Naive thymus-derived CD4-positive, alpha-beta T cell (primary cell): ENCODE data around the gene IMMT. TPM values are rescaled to one million over a fixed set of nuclear protein-coding genes. Genes with fewer than 3 reads are reported as not detected.

Experiments
- ATAC-seq: fragments of 150-1000 bp; cut with Tn5 transposase; 2 replicates; pipeline ENCODE4 v1.10.0; 2021; ENCODE audit warnings: mild to moderate bottlenecking, moderate library complexity
- CTCF ChIA-PET: fragments of 350-600 bp; sonication (Branson Sonifier 250); formaldehyde crosslinking; loops from one replicate; lab custom pipeline; 2021; ENCODE audit warnings: antibody characterized with exemption; lab: Charles Lee
- POLR2A ChIA-PET: fragments of 350-600 bp; sonication (Branson Sonifier 250); formaldehyde crosslinking; loops from one replicate; lab custom pipeline; 2021; ENCODE audit warnings: antibody characterized with exemption, inconsistent platforms; lab: Charles Lee
- DNase-seq, 9 donors: peaks; one replicate each; pipeline versions ENCODE4 v3.0.0 to v3.0.0-alpha.2; 2020 to 2022; ENCODE audit warnings: mixed read lengths in 1 of 9
- H3K27ac ChIP-seq: one replicate; pipeline ENCODE4 v1.7.0; 2013; ENCODE audit warnings: mild to moderate bottlenecking, low read depth, low read length, moderate library complexity
- H3K27me3 ChIP-seq, 2 donors: one replicate each; pipeline ENCODE4 v1.7.0; 2013; ENCODE audit warnings: low read length in 2 of 2, mild to moderate bottlenecking in 2 of 2, moderate library complexity in 2 of 2; ENCODE audit not compliant: control insufficient read depth in 2 of 2, insufficient read depth in 2 of 2
- H3K36me3 ChIP-seq, 3 experiments: 1 replicate in 2 of 3; 2 replicates in 1 of 3; pipeline ENCODE4 v1.7.0; 2013; ENCODE audit warnings: low read length in 3 of 3, mild to moderate bottlenecking in 3 of 3, moderate library complexity in 1 of 3; ENCODE audit not compliant: insufficient read depth in 3 of 3, control insufficient read depth in 2 of 3
- H3K4me1 ChIP-seq, 2 donors: one replicate each; pipeline ENCODE4 v1.7.0; 2013; ENCODE audit warnings: low read length in 2 of 2, mild to moderate bottlenecking in 2 of 2, moderate library complexity in 1 of 2; ENCODE audit not compliant: control insufficient read depth in 2 of 2, insufficient read depth in 2 of 2
- H3K4me3 ChIP-seq: 2 replicates; pipeline ENCODE4 v1.7.0; 2013; ENCODE audit warnings: mild to moderate bottlenecking, low read length
- H3K9me3 ChIP-seq, 3 experiments: 1 replicate in 2 of 3; 2 replicates in 1 of 3; pipeline ENCODE4 v1.7.0; 2013; ENCODE audit warnings: low read length in 3 of 3; ENCODE audit not compliant: control insufficient read depth in 2 of 3
- H3K27ac Mint-ChIP-seq, 9 donors: one replicate each; pipeline ENCODE4 v1.8.0; 2020 to 2022; ENCODE audit warnings: mixed read lengths in 9 of 9, mild to moderate bottlenecking in 8 of 9, moderate library complexity in 5 of 9, inconsistent platforms in 2 of 9
- H3K27me3 Mint-ChIP-seq, 5 donors: one replicate each; pipeline ENCODE4 v1.8.0; 2021 to 2022; ENCODE audit warnings: mixed read lengths in 5 of 5, mild to moderate bottlenecking in 1 of 5
- H3K36me3 Mint-ChIP-seq, 5 donors: one replicate each; pipeline ENCODE4 v1.8.0; 2020 to 2022; ENCODE audit warnings: mixed read lengths in 5 of 5, mild to moderate bottlenecking in 3 of 5, inconsistent platforms in 1 of 5
- H3K4me1 Mint-ChIP-seq, 7 donors: one replicate each; pipeline ENCODE4 v1.8.0; 2020 to 2022; ENCODE audit warnings: mixed read lengths in 7 of 7, mild to moderate bottlenecking in 3 of 7, inconsistent platforms in 1 of 7
- H3K4me3 Mint-ChIP-seq, 10 donors: one replicate each; pipeline ENCODE4 v1.8.0; 2020 to 2022; ENCODE audit warnings: mild to moderate bottlenecking in 10 of 10, mixed read lengths in 10 of 10, moderate library complexity in 6 of 10, inconsistent platforms in 2 of 10
- H3K9me3 Mint-ChIP-seq, 11 donors: one replicate each; pipeline ENCODE4 v1.8.0; 2020 to 2022; ENCODE audit warnings: mixed read lengths in 11 of 11, mild to moderate bottlenecking in 4 of 11, inconsistent platforms in 1 of 11, moderate library complexity in 1 of 11
- intact Hi-C, 2 donors: fragments of 100-400 bp; cut with micrococcal nuclease; formaldehyde crosslinking; loops; one replicate each; pipeline ENCODE4 v1.15.1; 2023
- polyA plus RNA-seq, 2 donors: library from polyadenylated mRNA; unstranded; fragments of 300-500 nt; fragmentation: Illumina TruSeq; gene quantifications; one replicate each; pipeline ENCODE4 v1.2.3, GENCODE V29; 2021
- total RNA-seq, 6 experiments: library from RNA in 5 of 6; stranded (reverse) in 5 of 6; gene quantifications; 1 replicate in 5 of 6; 2 replicates in 1 of 6; pipeline ENCODE4 v1.2.3 and lab custom pipeline; 2021 to 2026

Gene IMMT
- total and polyA plus RNA-seq, 7 experiments from 2014 or later, result 59.2 to 164 (median 77.0) TPM

DNA sequence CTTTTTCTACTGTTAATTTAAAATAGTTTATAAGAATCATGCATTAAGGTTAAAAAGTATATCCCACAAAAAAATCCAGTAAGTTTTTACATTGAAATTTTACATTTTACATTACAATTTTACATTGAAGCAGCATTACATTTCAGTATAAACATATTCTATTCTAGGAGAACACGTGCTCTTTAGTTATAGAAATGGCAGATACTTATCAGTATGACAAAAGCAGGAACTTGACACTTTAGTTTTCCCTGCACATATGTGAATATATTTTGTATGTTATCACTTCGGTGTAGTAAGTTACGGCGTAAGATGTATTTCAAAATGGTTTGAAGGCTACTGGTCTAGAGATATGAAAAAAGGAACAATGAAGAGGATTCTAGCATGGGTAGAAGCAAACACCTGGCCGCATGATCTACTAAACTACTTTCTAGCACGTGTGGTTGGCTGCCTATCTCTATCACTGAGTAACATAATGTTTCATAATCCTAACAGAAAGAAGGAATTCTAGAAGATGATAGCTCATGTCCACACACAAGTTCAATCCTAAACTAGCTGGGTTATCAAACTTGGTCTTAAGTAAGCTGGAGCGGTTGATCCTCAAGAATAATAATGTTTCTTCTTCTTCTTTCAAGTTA is 5.4 kb downstream of the IMMT start:
- no peaks in the 10 kb centered on the region for H3K9me3 Mint-ChIP-seq
- H3K27me3 ChIP-seq, result no peaks in the 10 kb centered on the region
- intact Hi-C loops, result loop anchor here (10.0 kb wide), 4 partner anchors 335 to 1825 kb away; partner anchors contain the start of genes C2orf68 (in 1 of the 2), CAPG (in 1 of the 2), RNU2-63P (in 1 of the 2) and SH2D6 (in 1 of the 2)
- ChIA-PET CTCF (no interaction called here), POLR2A (no interaction called here)
- H3K9me3 ChIP-seq, result no peaks in the 10 kb centered on the region
- no peak overlapping the region for H3K27ac ChIP-seq
- peaks cover 52 to 91% (median 81%) of the 10 kb centered on the region in 7 donors for H3K4me1 Mint-ChIP-seq
- H3K27ac Mint-ChIP-seq, result peak overlapping the region in 4 of 9 donors; percentile 2 to 57 (median 30)
- no peaks in the 10 kb centered on the region for H3K27me3 Mint-ChIP-seq
- H3K36me3 Mint-ChIP-seq, result peaks cover 8 to 39% (median 15%) of the 10 kb centered on the region in 5 donors
- no peak overlapping the region for H3K4me3 ChIP-seq
- no peak for DNase-seq
- H3K4me3 Mint-ChIP-seq, result peak overlapping the region in 6 of 10 donors; percentile 4 to 56 (median 46)
- ATAC-seq, result no peak
- H3K4me1 ChIP-seq, result peaks cover 34 to 49% of the 10 kb centered on the region in 2 donors
- peaks cover 0 to 3% (median 0%) of the 10 kb centered on the region in 3 experiments for H3K36me3 ChIP-seq

DNA sequence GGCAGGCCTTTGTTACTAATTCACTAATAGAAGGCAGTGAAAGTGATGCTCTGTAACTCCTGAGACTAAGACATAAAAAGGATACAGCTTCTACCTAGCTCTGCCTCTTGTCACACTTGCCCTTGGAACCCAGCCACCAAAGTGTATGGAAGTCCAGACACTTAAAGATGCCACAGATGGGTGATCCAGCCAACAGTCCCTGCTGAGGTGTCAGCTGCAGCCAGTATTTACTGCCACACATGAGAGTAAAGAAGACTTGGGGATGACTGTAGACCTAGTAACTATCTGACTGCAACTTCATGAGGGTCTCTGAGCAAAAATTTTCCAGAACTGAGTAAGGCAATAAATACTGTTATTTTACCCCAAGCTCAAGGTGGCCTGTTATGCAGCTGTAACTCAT is 8.8 kb downstream of the IMMT start:
- intact Hi-C loops, result no loop called here
- peaks cover 38 to 40% of the 10 kb centered on the region in 2 donors for H3K4me1 ChIP-seq
- CTCF ChIA-PET, result interaction anchor here (0.8 to 1.0 kb wide), 2 partner anchors 8 to 107 kb away, joined by 3 read pairs; partner anchors contain the start of gene IMMT

DNA sequence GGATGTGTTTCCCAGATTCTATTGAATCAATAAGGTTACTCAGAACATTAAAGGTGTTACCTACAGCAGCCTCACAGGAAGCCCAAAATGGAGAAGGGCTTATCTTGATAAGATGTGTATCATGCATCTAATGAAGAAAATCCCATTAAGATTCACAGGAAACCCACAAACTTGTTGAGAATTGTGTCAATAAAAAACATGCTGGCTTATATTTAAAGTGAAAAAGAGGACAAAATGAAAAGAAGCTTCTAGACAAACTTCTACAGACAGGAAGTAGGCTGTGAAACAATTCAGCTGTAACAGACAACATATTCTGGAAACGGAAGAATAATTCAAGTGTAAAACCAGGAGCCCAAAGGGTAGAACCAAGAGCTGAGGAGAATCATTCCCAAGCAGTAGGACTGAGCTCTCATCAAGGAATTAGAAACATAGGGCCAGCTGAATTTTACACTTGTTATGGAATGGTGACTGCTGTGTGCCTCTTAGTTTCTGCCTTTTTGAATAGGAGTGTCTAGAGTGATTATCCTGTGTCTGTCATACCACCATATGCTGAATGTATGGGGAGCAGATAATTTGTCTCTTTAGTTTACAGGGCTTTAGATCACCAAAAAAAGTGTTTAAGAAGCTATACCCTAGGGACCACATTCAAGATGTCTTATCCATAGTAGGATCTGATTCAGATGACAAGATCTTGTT is 9.6 kb downstream of the IMMT start:
- Mint-ChIP-seq H3K9me3 (no peaks in the 10 kb centered on the region), H3K4me3 (peak overlapping the region; percentile 73 to 89 (median 78)), H3K36me3 (peaks cover 8 to 24% (median 9%) of the 10 kb centered on the region in 5 donors), H3K4me1 (peaks cover 49 to 89% (median 78%) of the 10 kb centered on the region in 7 donors), H3K27me3 (no peaks in the 10 kb centered on the region), H3K27ac (peak overlapping the region; percentile 83 to 97 (median 90))
- Histone ChIP-seq H3K4me3 (peak overlapping the region; percentile 2), H3K4me1 (peaks cover 38 to 40% of the 10 kb centered on the region in 2 donors), H3K36me3 (peaks cover 0 to 7% (median 0%) of the 10 kb centered on the region in 3 experiments), H3K27me3 (no peaks in the 10 kb centered on the region), H3K9me3 (no peaks in the 10 kb centered on the region), H3K27ac (peak overlapping the region; percentile 74)
- peak in 7 of 9 donors; percentile 27 to 53 (median 46) for DNase-seq
- POLR2A ChIA-PET, result interaction anchor here (0.8 to 5.6 kb wide), 8 partner anchors 9 to 859 kb away, joined by 3 to 61 read pairs (median 4); partner anchors contain the start of genes IMMT, KDM3A, POLR1A and PTCD3
- intact Hi-C loops, result loop anchor here (1.0 to 2.0 kb wide), 2 partner anchors 10 to 15 kb away; partner anchors contain the start of gene IMMT (in 2 of the 2)
- ATAC-seq, result peak; percentile 76
- CTCF ChIA-PET, result interaction anchor here (0.8 kb wide), 1 partner anchor 9 kb away, joined by 3 read pairs; the partner anchor contains the start of gene IMMT

More for the DNA sequence above, 8.8 kb downstream of the IMMT start:
- peak overlapping the region; percentile 83 to 97 (median 90) for H3K27ac Mint-ChIP-seq
- DNase-seq, result no peak
- ATAC-seq, result no peak
- no peaks in the 10 kb centered on the region for H3K27me3 Mint-ChIP-seq
- Histone ChIP-seq H3K4me3 (no peak overlapping the region), H3K9me3 (no peaks in the 10 kb centered on the region), H3K27me3 (no peaks in the 10 kb centered on the region), H3K36me3 (peaks cover 0 to 3% (median 0%) of the 10 kb centered on the region in 3 experiments), H3K27ac (peak overlapping the region; percentile 74)
- no peaks in the 10 kb centered on the region for H3K9me3 Mint-ChIP-seq
- POLR2A ChIA-PET, result interaction anchor here (0.6 to 5.6 kb wide), 5 partner anchors 9 to 255 kb away, joined by 3 to 61 read pairs (median 4); partner anchors contain the start of genes IMMT and KDM3A
- H3K4me3 Mint-ChIP-seq, result peak overlapping the region; percentile 73 to 89 (median 78)
- H3K4me1 Mint-ChIP-seq, result peaks cover 54 to 88% (median 83%) of the 10 kb centered on the region in 7 donors
- H3K36me3 Mint-ChIP-seq, result peaks cover 8 to 28% (median 9%) of the 10 kb centered on the region in 5 donors

DNA sequence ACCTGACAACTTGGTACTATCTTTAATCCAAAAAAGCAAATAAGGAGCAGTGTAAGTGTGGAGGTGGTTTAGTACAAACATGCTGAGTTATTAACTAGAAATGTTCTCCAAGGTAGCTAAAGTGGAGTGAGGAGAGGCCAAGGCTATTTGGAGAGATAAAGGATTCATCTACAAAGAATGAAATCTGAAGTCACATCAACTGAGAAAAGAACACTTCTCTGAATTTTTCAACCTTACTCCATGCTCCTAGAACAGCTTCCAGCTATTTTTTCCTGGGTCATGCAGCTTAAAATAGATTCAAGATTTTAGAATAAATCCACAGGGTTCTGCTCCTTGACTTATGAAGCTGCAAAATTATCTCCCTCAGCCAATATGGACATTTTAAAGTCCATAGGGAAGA is 18.7 kb downstream of the IMMT start:
- H3K36me3 ChIP-seq, result peaks cover 0 to 56% (median 12%) of the 10 kb centered on the region in 3 experiments
- H3K36me3 Mint-ChIP-seq, result peaks cover 5 to 49% (median 28%) of the 10 kb centered on the region in 5 donors

DNA sequence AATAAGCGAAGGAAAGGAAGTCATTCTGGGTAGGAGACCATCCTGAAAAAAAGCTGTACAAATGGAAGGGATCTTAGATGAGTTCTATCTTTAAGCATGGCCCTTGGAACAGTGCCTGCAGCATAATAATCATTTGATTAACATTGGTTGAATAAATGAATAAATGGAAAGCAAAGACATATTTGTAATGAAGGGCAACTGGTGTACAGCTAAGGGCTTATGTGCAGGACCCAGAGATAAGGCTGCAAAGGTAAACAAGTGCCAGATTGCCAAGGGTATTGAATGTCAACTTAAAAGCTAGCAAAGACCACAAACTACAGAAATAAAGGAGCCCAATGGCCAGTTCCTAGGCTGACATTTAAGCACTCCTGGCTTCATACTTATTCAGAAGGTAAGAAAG is 19.4 kb downstream of the IMMT start:
- no peak for DNase-seq
- CTCF ChIA-PET, result interaction anchor here (0.6 kb wide), 1 partner anchor 297 kb away, joined by 4 read pairs; no protein-coding TSS in a partner anchor
- Mint-ChIP-seq H3K27me3 (no peaks in the 10 kb centered on the region), H3K36me3 (peaks cover 5 to 54% (median 30%) of the 10 kb centered on the region in 5 donors), H3K4me3 (no peak overlapping the region), H3K4me1 (peaks cover 13 to 42% (median 31%) of the 10 kb centered on the region in 7 donors), H3K9me3 (no peaks in the 10 kb centered on the region), H3K27ac (peak overlapping the region in 5 of 9 donors; percentile 34 to 57 (median 49))
- Histone ChIP-seq H3K4me3 (no peak overlapping the region), H3K27me3 (no peaks in the 10 kb centered on the region), H3K36me3 (peaks cover 4 to 59% (median 16%) of the 10 kb centered on the region in 3 experiments), H3K4me1 (no peaks in the 10 kb centered on the region), H3K9me3 (no peaks in the 10 kb centered on the region), H3K27ac (no peak overlapping the region)
- POLR2A ChIA-PET, result interaction anchor here (1.2 kb wide), 1 partner anchor 10 kb away, joined by 6 read pairs; no protein-coding TSS in a partner anchor
- ATAC-seq, result no peak
- intact Hi-C loops, result no loop called here

More for the DNA sequence above, 18.7 kb downstream of the IMMT start:
- Histone ChIP-seq H3K9me3 (no peaks in the 10 kb centered on the region), H3K27me3 (no peaks in the 10 kb centered on the region), H3K4me1 (no peaks in the 10 kb centered on the region), H3K27ac (no peak overlapping the region), H3K4me3 (no peak overlapping the region)
- peaks cover 13 to 48% (median 31%) of the 10 kb centered on the region in 7 donors for H3K4me1 Mint-ChIP-seq
- H3K27me3 Mint-ChIP-seq, result no peaks in the 10 kb centered on the region
- ATAC-seq (no peak), DNase-seq (no peak)
- ChIA-PET POLR2A (interaction anchor here (1.2 kb wide), 1 partner anchor 9 kb away, joined by 6 read pairs; no protein-coding TSS in a partner anchor), CTCF (interaction anchor here (0.6 to 1.2 kb wide), 4 partner anchors 17 to 37 kb away, joined by 3 to 7 read pairs (median 4); no protein-coding TSS in a partner anchor)
- intact Hi-C loops, result no loop called here
- no peaks in the 10 kb centered on the region for H3K9me3 Mint-ChIP-seq
- peak overlapping the region in 2 of 9 donors; percentile 34 to 48 for H3K27ac Mint-ChIP-seq
- peak overlapping the region in 1 of 10 donors; percentile 3 for H3K4me3 Mint-ChIP-seq

DNA sequence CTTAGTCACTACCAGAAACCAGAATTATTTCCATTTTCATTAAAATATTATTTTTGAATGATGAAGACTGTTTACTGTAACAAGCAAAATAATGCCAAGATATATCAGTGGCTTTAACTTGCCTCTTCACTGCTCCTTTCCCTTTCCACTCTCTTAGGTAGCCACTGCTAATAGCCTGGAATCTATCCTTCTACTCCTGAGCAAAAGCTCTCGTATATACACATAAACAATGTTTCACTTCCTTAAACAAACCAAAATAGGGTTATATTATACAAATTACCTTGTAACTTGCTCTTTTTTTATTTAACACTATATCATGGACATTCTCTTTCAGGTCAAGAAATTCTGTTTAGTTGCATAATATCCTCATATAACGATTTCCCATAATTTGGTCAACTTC is 20.8 kb downstream of the IMMT start:
- H3K4me3 Mint-ChIP-seq, result no peak overlapping the region

More for the DNA sequence above, 20.8 kb downstream of the IMMT start:
- Histone ChIP-seq H3K27ac (no peak overlapping the region), H3K27me3 (no peaks in the 10 kb centered on the region), H3K4me3 (no peak overlapping the region), H3K9me3 (no peaks in the 10 kb centered on the region), H3K4me1 (no peaks in the 10 kb centered on the region), H3K36me3 (peaks cover 7 to 70% (median 16%) of the 10 kb centered on the region in 3 experiments)
- Mint-ChIP-seq H3K4me1 (peaks cover 13 to 37% (median 29%) of the 10 kb centered on the region in 7 donors), H3K9me3 (no peaks in the 10 kb centered on the region), H3K27me3 (no peaks in the 10 kb centered on the region), H3K27ac (peak overlapping the region in 4 of 9 donors; percentile 17 to 38 (median 29)), H3K36me3 (peaks cover 5 to 51% (median 28%) of the 10 kb centered on the region in 5 donors)
- ChIA-PET CTCF (no interaction called here), POLR2A (no interaction called here)
- intact Hi-C loops, result no loop called here
- DNase-seq (no peak), ATAC-seq (no peak)
